K562 (cell line): ENCODE measurements around the gene ZBTB44. TPM values are rescaled to one million over a fixed set of nuclear protein-coding genes. Genes with fewer than 3 reads are reported as not detected.
A peak's percentile ranks its signal among the peaks of the same experiment; 100 is the strongest.

Experiments used
- BHLHE40 ChIP-seq: IDR thresholded peaks from 2 replicates; pipeline ENCODE4 v1.6.1; 2011; ENCODE audit warnings: low read length, improper control_type of control experiment
- CCAR2 ChIP-seq: fragments of 200-400 bp; formaldehyde crosslinking; IDR thresholded peaks from 2 replicates; pipeline ENCODE4 v1.6.1; 2017; ENCODE audit warnings: mild to moderate bottlenecking, low read depth, low read length
- CHD2 ChIP-seq: IDR thresholded peaks from 2 replicates; pipeline ENCODE4 v1.6.1; 2011; ENCODE audit warnings: low read depth, low read length
- ETV1 ChIP-seq: fragments of 450-650 bp; conservative IDR thresholded peaks from 2 replicates; pipeline ENCODE4 v1.6.1; 2016; ENCODE audit warnings: missing genetic modification characterization, control low read depth, low read depth, missing compliant biosample characterization
- FOXM1 ChIP-seq, 2 experiments: fragments of 450-650 bp in 1 of 2; sonication (generic) in 1 of 2; formaldehyde crosslinking in 1 of 2; IDR thresholded peaks; 2 replicates each; pipeline versions ENCODE4 v1.6.1 to v1.9.0; 2017 to 2022; ENCODE audit warnings: low read depth in 2 of 2, mild to moderate bottlenecking in 2 of 2, missing genetic modification reagents in 1 of 2, moderate library complexity in 1 of 2
- HMG20A ChIP-seq: fragments of 450-650 bp; formaldehyde crosslinking; conservative IDR thresholded peaks from 2 replicates; pipeline ENCODE4 v1.4.0; 2020; ENCODE audit warnings: mild to moderate bottlenecking, mixed read lengths
- MECOM ChIP-seq: fragments of 250-450 bp; sonication (Bioruptor Pico); IDR thresholded peaks from 2 replicates; pipeline ENCODE4 v1.8.0; 2022; ENCODE audit warnings: inconsistent platforms
- MEF2A ChIP-seq: IDR thresholded peaks from 2 replicates; pipeline ENCODE4 v1.6.1; 2011; ENCODE audit warnings: low read depth, mild to moderate bottlenecking, low read length, moderate library complexity; ENCODE audit not compliant: control insufficient read depth
- NUFIP1 ChIP-seq: fragments of 450-650 bp; IDR thresholded peaks from 2 replicates; pipeline ENCODE4 v1.6.1; 2018; ENCODE audit not compliant: partially characterized antibody
- PRMT5 ChIP-seq: sonication (generic); formaldehyde crosslinking; IDR thresholded peaks from 2 replicates; pipeline ENCODE4 v1.5.0; 2020; ENCODE audit warnings: missing genetic modification reagents
- SMARCB1 ChIP-seq: IDR thresholded peaks from 2 replicates; pipeline ENCODE4 v1.6.1; 2011; ENCODE audit warnings: improper control_type of control experiment, low read depth; ENCODE audit not compliant: insufficient read length
- THRAP3 ChIP-seq: fragments of 450-650 bp; IDR thresholded peaks from 2 replicates; pipeline ENCODE4 v1.6.1; 2016; ENCODE audit warnings: mild to moderate bottlenecking, inconsistent platforms, borderline replicate concordance
- ZBTB7A ChIP-seq: IDR thresholded peaks from 2 replicates; pipeline ENCODE4 v1.6.1; 2011; ENCODE audit warnings: low read depth, mild to moderate bottlenecking, low read length, moderate library complexity, borderline replicate concordance; ENCODE audit not compliant: control insufficient read depth
- ZNF224 ChIP-seq: sonication (generic); formaldehyde crosslinking; IDR thresholded peaks from 2 replicates; pipeline ENCODE4 v1.8.0; 2022; ENCODE audit warnings: mild to moderate bottlenecking, missing genetic modification reagents
- polyA plus RNA-seq, 8 experiments: library from polyadenylated mRNA; depleted of rRNA in 4 of 8; stranded (reverse) in 5 of 8; unstranded in 3 of 8; fragments of >200 nt; fragmentation: Nextera tagmentation in 2 of 8; fragmentation: Illumina TruSeq in 1 of 8; extraction: Ambion mirVana in 2 of 8; extraction: Trizol in 1 of 8; gene quantifications; 2 replicates each; pipeline versions ENCODE4 v1.2.1 to v1.2.3, GENCODE V29; 2011 to 2014; ENCODE audit warnings: inconsistent platforms in 1 of 8, missing spikeins in 1 of 8
- total RNA-seq, 7 experiments: library from RNA; depleted of rRNA in 6 of 7; stranded (reverse); fragments of >200 nt in 6 of 7; fragmentation: Illumina TruSeq in 2 of 7; extraction: Trizol in 2 of 7; gene quantifications; 2 replicates each; pipeline versions ENCODE4 v1.2.1 to v1.2.3, GENCODE V29; 2011 to 2021; ENCODE audit warnings: low replicate concordance in 1 of 7
- TF ChIP-seq, protein P1 (sequence below): IDR thresholded peaks from 3 replicates; pipeline ENCODE4 v1.6.1; 2011; ENCODE audit warnings: borderline replicate concordance, mild to moderate bottlenecking, moderate library complexity; ENCODE audit not compliant: insufficient read length; ENCODE audit errors: extremely low read depth
- TF ChIP-seq, protein P2 (sequence below): sonication (generic); formaldehyde crosslinking; IDR thresholded peaks from 2 replicates; pipeline ENCODE4 v1.8.1; 2023; ENCODE audit warnings: missing genetic modification reagents, mild to moderate bottlenecking, borderline replicate concordance
- TF ChIP-seq, protein P3 (sequence below): fragments of 250-450 bp; sonication (Bioruptor Pico); IDR thresholded peaks from 2 replicates; pipeline ENCODE4 v1.9.0; 2021; ENCODE audit warnings: mild to moderate bottlenecking, inconsistent platforms

ZBTB44 gene
- total and polyA plus RNA-seq, 9 of the 15 experiments (the other 6 are each of a cell fraction or from before 2014, with no cell fraction given) = 4.7 to 27.1 (median 17.3) TPM

DNA sequence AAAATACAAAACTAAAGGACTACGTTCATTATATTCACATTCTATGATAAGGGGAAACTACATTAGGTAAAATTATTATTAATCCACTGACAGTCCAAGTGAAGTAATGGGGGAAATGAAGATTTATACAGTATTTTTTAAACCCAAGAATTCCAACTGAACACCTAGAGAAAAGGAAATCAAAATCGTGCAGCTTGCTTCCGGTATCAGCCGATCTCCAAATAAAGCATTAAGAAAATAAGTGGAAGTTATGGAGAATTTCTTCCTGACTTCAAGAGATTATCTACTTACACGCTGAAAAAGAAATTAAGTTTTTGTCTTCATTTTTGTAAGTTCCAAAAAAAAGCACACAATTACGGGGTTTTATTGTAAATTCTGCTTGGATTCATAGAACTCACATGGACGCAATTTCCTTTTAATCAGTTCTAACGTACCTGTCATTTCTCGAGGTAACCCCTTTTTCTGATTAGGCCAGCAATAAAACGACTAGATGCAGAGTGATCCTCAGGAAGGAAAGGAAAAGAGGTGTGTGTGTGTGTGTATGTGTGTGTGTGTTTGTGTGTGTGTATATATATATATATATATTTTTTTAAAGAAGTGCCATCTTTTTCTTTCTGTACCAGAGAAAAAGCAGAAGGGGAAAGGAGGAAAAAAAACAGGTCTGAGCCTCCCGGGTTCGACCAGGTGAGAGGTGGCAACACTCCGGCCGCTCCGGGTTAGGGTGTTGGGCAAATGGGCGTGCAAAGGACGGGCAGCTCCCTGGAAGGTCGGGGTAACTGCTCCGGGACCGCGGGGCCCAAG, 1.1 kb downstream of the ZBTB44 start (continued):
- TF ChIP-seq, protein P1, sequence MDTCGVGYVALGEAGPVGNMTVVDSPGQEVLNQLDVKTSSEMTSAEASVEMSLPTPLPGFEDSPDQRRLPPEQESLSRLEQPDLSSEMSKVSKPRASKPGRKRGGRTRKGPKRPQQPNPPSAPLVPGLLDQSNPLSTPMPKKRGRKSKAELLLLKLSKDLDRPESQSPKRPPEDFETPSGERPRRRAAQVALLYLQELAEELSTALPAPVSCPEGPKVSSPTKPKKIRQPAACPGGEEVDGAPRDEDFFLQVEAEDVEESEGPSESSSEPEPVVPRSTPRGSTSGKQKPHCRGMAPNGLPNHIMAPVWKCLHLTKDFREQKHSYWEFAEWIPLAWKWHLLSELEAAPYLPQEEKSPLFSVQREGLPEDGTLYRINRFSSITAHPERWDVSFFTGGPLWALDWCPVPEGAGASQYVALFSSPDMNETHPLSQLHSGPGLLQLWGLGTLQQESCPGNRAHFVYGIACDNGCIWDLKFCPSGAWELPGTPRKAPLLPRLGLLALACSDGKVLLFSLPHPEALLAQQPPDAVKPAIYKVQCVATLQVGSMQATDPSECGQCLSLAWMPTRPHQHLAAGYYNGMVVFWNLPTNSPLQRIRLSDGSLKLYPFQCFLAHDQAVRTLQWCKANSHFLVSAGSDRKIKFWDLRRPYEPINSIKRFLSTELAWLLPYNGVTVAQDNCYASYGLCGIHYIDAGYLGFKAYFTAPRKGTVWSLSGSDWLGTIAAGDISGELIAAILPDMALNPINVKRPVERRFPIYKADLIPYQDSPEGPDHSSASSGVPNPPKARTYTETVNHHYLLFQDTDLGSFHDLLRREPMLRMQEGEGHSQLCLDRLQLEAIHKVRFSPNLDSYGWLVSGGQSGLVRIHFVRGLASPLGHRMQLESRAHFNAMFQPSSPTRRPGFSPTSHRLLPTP = no peak
- TF ChIP-seq BHLHE40 = no peak
- TF ChIP-seq SMARCB1 = peak; percentile 77
- TF ChIP-seq MEF2A = no peak
- TF ChIP-seq ZNF224 (CRISPR knock-in tag) = no peak
- TF ChIP-seq, protein P2, sequence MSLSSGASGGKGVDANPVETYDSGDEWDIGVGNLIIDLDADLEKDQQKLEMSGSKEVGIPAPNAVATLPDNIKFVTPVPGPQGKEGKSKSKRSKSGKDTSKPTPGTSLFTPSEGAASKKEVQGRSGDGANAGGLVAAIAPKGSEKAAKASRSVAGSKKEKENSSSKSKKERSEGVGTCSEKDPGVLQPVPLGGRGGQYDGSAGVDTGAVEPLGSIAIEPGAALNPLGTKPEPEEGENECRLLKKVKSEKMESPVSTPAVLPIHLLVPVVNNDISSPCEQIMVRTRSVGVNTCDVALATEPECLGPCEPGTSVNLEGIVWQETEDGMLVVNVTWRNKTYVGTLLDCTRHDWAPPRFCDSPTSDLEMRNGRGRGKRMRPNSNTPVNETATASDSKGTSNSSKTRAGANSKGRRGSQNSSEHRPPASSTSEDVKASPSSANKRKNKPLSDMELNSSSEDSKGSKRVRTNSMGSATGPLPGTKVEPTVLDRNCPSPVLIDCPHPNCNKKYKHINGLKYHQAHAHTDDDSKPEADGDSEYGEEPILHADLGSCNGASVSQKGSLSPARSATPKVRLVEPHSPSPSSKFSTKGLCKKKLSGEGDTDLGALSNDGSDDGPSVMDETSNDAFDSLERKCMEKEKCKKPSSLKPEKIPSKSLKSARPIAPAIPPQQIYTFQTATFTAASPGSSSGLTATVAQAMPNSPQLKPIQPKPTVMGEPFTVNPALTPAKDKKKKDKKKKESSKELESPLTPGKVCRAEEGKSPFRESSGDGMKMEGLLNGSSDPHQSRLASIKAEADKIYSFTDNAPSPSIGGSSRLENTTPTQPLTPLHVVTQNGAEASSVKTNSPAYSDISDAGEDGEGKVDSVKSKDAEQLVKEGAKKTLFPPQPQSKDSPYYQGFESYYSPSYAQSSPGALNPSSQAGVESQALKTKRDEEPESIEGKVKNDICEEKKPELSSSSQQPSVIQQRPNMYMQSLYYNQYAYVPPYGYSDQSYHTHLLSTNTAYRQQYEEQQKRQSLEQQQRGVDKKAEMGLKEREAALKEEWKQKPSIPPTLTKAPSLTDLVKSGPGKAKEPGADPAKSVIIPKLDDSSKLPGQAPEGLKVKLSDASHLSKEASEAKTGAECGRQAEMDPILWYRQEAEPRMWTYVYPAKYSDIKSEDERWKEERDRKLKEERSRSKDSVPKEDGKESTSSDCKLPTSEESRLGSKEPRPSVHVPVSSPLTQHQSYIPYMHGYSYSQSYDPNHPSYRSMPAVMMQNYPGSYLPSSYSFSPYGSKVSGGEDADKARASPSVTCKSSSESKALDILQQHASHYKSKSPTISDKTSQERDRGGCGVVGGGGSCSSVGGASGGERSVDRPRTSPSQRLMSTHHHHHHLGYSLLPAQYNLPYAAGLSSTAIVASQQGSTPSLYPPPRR (CRISPR knock-in tag) = no peak
- TF ChIP-seq FOXM1 (IDR thresholded peaks at IDR 0.05; ENCODE audit: low read depth) = no peak
- no peak for TF ChIP-seq FOXM1 (CRISPR knock-in tag; IDR thresholded peaks at IDR 0.05; ENCODE audit: low read depth)
- TF ChIP-seq ETV1 = peak; percentile 52; the same call in 1 of the 2 replicates
- 0 out of 2 replicates have a peak, but pooled peaks have one; percentile 17 for TF ChIP-seq THRAP3
- no peak for TF ChIP-seq MECOM (CRISPR knock-in tag)
- TF ChIP-seq, protein P3, sequence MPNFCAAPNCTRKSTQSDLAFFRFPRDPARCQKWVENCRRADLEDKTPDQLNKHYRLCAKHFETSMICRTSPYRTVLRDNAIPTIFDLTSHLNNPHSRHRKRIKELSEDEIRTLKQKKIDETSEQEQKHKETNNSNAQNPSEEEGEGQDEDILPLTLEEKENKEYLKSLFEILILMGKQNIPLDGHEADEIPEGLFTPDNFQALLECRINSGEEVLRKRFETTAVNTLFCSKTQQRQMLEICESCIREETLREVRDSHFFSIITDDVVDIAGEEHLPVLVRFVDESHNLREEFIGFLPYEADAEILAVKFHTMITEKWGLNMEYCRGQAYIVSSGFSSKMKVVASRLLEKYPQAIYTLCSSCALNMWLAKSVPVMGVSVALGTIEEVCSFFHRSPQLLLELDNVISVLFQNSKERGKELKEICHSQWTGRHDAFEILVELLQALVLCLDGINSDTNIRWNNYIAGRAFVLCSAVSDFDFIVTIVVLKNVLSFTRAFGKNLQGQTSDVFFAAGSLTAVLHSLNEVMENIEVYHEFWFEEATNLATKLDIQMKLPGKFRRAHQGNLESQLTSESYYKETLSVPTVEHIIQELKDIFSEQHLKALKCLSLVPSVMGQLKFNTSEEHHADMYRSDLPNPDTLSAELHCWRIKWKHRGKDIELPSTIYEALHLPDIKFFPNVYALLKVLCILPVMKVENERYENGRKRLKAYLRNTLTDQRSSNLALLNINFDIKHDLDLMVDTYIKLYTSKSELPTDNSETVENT = no peak
- no peak for TF ChIP-seq CCAR2
- no peak for TF ChIP-seq ZBTB7A
- no peak for TF ChIP-seq PRMT5 (CRISPR knock-in tag)
- TF ChIP-seq NUFIP1 = no peak
- TF ChIP-seq HMG20A (CRISPR knock-in tag) = no peak
- no peak for TF ChIP-seq CHD2
